Endodermal cell (in vitro differentiated cells): Measurements from ENCODE around the gene SCAMP1. TPM values are rescaled to one million over a fixed set of nuclear protein-coding genes. Genes with fewer than 3 reads are reported as not detected.

ENCODE experiments used
- DNase-seq: peaks from one replicate; pipeline ENCODE4 v3.0.0-alpha.2; 2017
- H3K27ac ChIP-seq: 2 replicates; pipeline ENCODE4 v1.5.1; 2013; ENCODE audit warnings: mild to moderate bottlenecking, low read depth, low read length, moderate library complexity
- H3K27me3 ChIP-seq: 2 replicates; pipeline ENCODE4 v1.6.1; 2013; ENCODE audit warnings: mild to moderate bottlenecking, low read length, moderate library complexity; ENCODE audit not compliant: insufficient read depth, control insufficient read depth, poor library complexity, severe bottlenecking
- H3K36me3 ChIP-seq: 2 replicates; pipeline ENCODE4 v1.7.0; 2013; ENCODE audit warnings: mild to moderate bottlenecking, low read length, moderate library complexity; ENCODE audit not compliant: control insufficient read depth, insufficient read depth
- H3K4me1 ChIP-seq: one replicate; pipeline ENCODE4 v1.7.0; 2013; ENCODE audit warnings: low read length; ENCODE audit not compliant: control insufficient read depth, insufficient read depth
- H3K4me3 ChIP-seq: 2 replicates; pipeline ENCODE4 v1.5.1; 2013; ENCODE audit warnings: mild to moderate bottlenecking, low read length, moderate library complexity
- H3K9ac ChIP-seq: 2 replicates; pipeline ENCODE4 v1.6.1; 2013; ENCODE audit warnings: mild to moderate bottlenecking, low read length, moderate library complexity; ENCODE audit not compliant: poor library complexity, severe bottlenecking; ENCODE audit errors: extremely low read depth
- H3K9me3 ChIP-seq: 2 replicates; pipeline ENCODE4 v1.6.1; 2013; ENCODE audit warnings: mild to moderate bottlenecking, low read length, moderate library complexity; ENCODE audit not compliant: control insufficient read depth
- H3K27ac Mint-ChIP-seq: 2 replicates; pipeline ENCODE4 v1.8.0; 2020; ENCODE audit warnings: mixed read lengths
- H3K27me3 Mint-ChIP-seq: 2 replicates; pipeline ENCODE4 v1.8.0; 2021; ENCODE audit warnings: mild to moderate bottlenecking, mixed read lengths; ENCODE audit not compliant: insufficient read depth
- H3K36me3 Mint-ChIP-seq: 2 replicates; pipeline ENCODE4 v1.8.0; 2020; ENCODE audit warnings: low read depth, mixed read lengths
- H3K4me1 Mint-ChIP-seq: 2 replicates; pipeline ENCODE4 v1.8.0; 2020; ENCODE audit warnings: mixed read lengths
- H3K4me3 Mint-ChIP-seq: 2 replicates; pipeline ENCODE4 v1.8.0; 2020; ENCODE audit warnings: mild to moderate bottlenecking, moderate library complexity, mixed read lengths
- H3K9me3 Mint-ChIP-seq: 2 replicates; pipeline ENCODE4 v1.8.0; 2020; ENCODE audit warnings: mild to moderate bottlenecking, mixed read lengths
- CTCF ChIP-seq: fragments of 200-600 bp; sonication (generic); conservative IDR thresholded peaks from 2 replicates; pipeline ENCODE4 v1.5.0; 2021; ENCODE audit warnings: antibody characterized with exemption, mild to moderate bottlenecking
- WGBS, 2 experiments: methylation state at CpG; one replicate each; pipeline versions ENCODE4 v1.1.5 to v1.1.7; 2013; ENCODE audit warnings: missing lambda C conversion rate in 2 of 2, mixed read lengths in 1 of 2; ENCODE audit not compliant: insufficient coverage in 1 of 2, insufficient read length in 1 of 2; 5-methylcytosine and 5-hydroxymethylcytosine counted together
- total RNA-seq, 2 donors: library from RNA; stranded (reverse); fragmentation: NEBNext Ultra II Directional in 1 of 2; extraction: Animal tissue kit (Norgen Biotek cat#: 25700) in 1 of 2; gene quantifications; 2 replicates in 1 of 2; 3 replicates in 1 of 2; pipeline ENCODE4 v1.2.1, GENCODE V29; 2021

SCAMP1 gene
- total RNA-seq, 2 donors from 2014 or later: 53.3 to 56.4 TPM

DNA sequence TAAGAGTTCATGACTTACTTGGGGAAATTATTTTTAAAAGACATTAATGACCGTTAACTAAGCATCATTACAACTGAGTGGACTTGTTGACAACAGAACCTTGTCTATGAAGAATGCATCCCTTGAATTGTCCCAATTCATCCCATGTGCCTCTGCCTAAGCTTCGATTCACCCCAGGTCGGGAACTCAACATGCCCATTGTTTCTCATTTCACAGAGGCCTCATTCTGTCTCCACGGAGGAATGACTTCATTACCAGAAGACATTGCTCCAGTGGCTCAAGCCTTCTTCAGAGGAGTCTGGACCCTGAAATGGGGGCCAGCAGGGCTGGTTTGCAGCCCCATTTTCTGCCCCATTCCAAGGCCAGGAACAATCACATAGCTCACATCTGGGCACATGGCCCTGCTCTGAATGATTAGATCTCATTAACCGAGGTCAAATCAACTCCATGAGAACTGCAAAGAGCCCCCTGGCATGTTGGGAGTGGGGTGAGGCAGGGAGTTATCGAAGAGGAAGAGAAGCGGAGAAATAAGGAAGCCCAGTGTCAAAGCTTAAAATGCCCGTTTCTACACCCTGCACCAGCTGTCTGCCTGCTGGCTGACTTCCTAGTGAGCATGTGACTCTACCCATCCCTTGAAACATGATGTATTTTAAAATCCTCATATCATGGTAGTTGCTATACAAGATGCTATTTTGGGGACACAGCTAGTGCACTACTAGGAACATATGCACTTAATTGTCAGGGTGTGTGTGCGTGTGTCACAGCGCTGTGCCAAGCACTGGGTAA, 150.9 kb downstream of the SCAMP1 start:
- Histone ChIP-seq H3K36me3 (peaks cover 39% of the 10 kb centered on the region), H3K9me3 (no peaks in the 10 kb centered on the region), H3K4me1 (peaks cover 29% of the 10 kb centered on the region), H3K9ac (no peak overlapping the region), H3K27me3 (no peaks in the 10 kb centered on the region), H3K4me3 (no peak overlapping the region), H3K27ac (no peak overlapping the region)
- TF ChIP-seq CTCF: no peak
- Mint-ChIP-seq H3K27me3 (peaks cover 4% of the 10 kb centered on the region), H3K27ac (no peak overlapping the region), H3K4me1 (peaks cover 72% of the 10 kb centered on the region), H3K4me3 (no peak overlapping the region), H3K36me3 (peaks cover 58% of the 10 kb centered on the region), H3K9me3 (no peaks in the 10 kb centered on the region)
- DNase-seq: no peak
- WGBS, 2 experiments: 84 to 87% methylated on average over 10 of the region's 10 CpGs

- WGBS, 2 experiments: 98 to 100% methylated on average over 1 to 3 of the region's 3 CpGs
- H3K9ac ChIP-seq: no peak overlapping the region
- H3K27ac Mint-ChIP-seq: no peak overlapping the region
- H3K4me1 Mint-ChIP-seq: peaks cover 67% of the 10 kb centered on the region
- H3K9me3 Mint-ChIP-seq: no peaks in the 10 kb centered on the region
- H3K27me3 Mint-ChIP-seq: peaks cover 4% of the 10 kb centered on the region
- no peak overlapping the region for H3K27ac ChIP-seq
- H3K36me3 Mint-ChIP-seq: peaks cover 53% of the 10 kb centered on the region
- H3K4me3 Mint-ChIP-seq: no peak overlapping the region
- peaks cover 21% of the 10 kb centered on the region for H3K4me1 ChIP-seq
- DNase-seq: no peak
- no peak overlapping the region for H3K4me3 ChIP-seq
- no peak for TF ChIP-seq CTCF
- no peaks in the 10 kb centered on the region for H3K9me3 ChIP-seq
- H3K36me3 ChIP-seq: peaks cover 29% of the 10 kb centered on the region
- no peaks in the 10 kb centered on the region for H3K27me3 ChIP-seq
These were observed 152.0 kb downstream of the SCAMP1 start for GRCh38 chr5:78512435-78512834.

- H3K27ac ChIP-seq: no peak overlapping the region
- Mint-ChIP-seq H3K4me3 (no peak overlapping the region), H3K27me3 (peaks cover 4% of the 10 kb centered on the region), H3K27ac (no peak overlapping the region), H3K36me3 (peaks cover 52% of the 10 kb centered on the region), H3K9me3 (no peaks in the 10 kb centered on the region), H3K4me1 (peaks cover 64% of the 10 kb centered on the region)
- H3K9ac ChIP-seq: no peak overlapping the region
- no peak for DNase-seq
- H3K9me3 ChIP-seq: no peaks in the 10 kb centered on the region
- no peak overlapping the region for H3K4me3 ChIP-seq
- TF ChIP-seq CTCF: no peak
- no peaks in the 10 kb centered on the region for H3K27me3 ChIP-seq
- peaks cover 14% of the 10 kb centered on the region for H3K4me1 ChIP-seq
- WGBS, 2 experiments: 67 to 82% methylated on average over 3 to 6 of the region's 6 CpGs
- H3K36me3 ChIP-seq: peaks cover 24% of the 10 kb centered on the region
These were observed 153.0 kb downstream of the SCAMP1 start for GRCh38 chr5:78513441-78513840.
